A549 (cell line): ENCODE data around the gene ADARB1. TPM values are rescaled to one million over a fixed set of nuclear protein-coding genes. Genes with fewer than 3 reads are reported as not detected.

ENCODE experiments used
- ATAC-seq, 2 experiments: fragments of 200-7000 bp in 1 of 2; fragments of >200 bp in 1 of 2; cut with Nextera tagmentation in 1 of 2; cut with Tn5 transposase in 1 of 2; 3 replicates each; pipeline versions ENCODE4 v1.8.0 to v1.9.1; 2018 to 2020; ENCODE audit warnings: mild to moderate bottlenecking in 1 of 2, moderate library complexity in 1 of 2
- CTCF ChIA-PET: fragments of 300-600 bp; sonication (Branson Sonifier 250); formaldehyde crosslinking; extraction: SDS; loops from one replicate; lab custom pipeline; 2021; ENCODE audit warnings: antibody characterized with exemption, inconsistent platforms; lab: Yijun Ruan, JAX
- POLR2A ChIA-PET: fragments of 350-600 bp; formaldehyde crosslinking; extraction: SDS; loops from one replicate; lab custom pipeline; 2021; ENCODE audit warnings: antibody characterized with exemption, inconsistent platforms; lab: Yijun Ruan, JAX
- DNase-seq, 2 experiments: peaks; one replicate each; pipeline versions ENCODE4 v3.0.0 to v3.0.0-alpha.2; 2011 to 2016; ENCODE audit warnings: low read depth in 1 of 2, low spot score in 1 of 2
- FAIRE-seq: peaks from 2 replicates; lab custom pipeline; 2011; peaks lifted over from hg19 to GRCh38; lab: Jason Lieb, UNC
- H3K27ac ChIP-seq, 2 experiments: fragments of >200 bp; sonication (Bioruptor Twin); formaldehyde crosslinking; 3 replicates each; pipeline ENCODE4 v1.5.1; 2016 to 2017
- H3K4me1 ChIP-seq: fragments of >200 bp; sonication (Bioruptor Twin); formaldehyde crosslinking; 3 replicates; pipeline ENCODE4 v1.6.1; 2016
- H3K4me2 ChIP-seq: fragments of >200 bp; sonication (Bioruptor Twin); formaldehyde crosslinking; 3 replicates; pipeline ENCODE4 v1.6.1; 2016
- H3K4me3 ChIP-seq: fragments of >200 bp; sonication (Bioruptor Twin); formaldehyde crosslinking; 3 replicates; pipeline ENCODE4 v1.5.1; 2016
- H3K9me3 ChIP-seq: fragments of >200 bp; sonication (Bioruptor Twin); formaldehyde crosslinking; 3 replicates; pipeline ENCODE4 v1.6.1; 2016
- BHLHE40 ChIP-seq: IDR thresholded peaks from 2 replicates; pipeline ENCODE4 v1.6.1; 2012; ENCODE audit warnings: low read depth, low read length, inconsistent platforms
- CBX2 ChIP-seq: fragments of 200-600 bp; sonication (generic); IDR thresholded peaks from 2 replicates; pipeline ENCODE4 v1.6.1; 2016; ENCODE audit warnings: low read depth, mild to moderate bottlenecking, borderline replicate concordance
- CHD2 ChIP-seq: fragments of 150-350 bp; IDR thresholded peaks from 2 replicates; pipeline ENCODE4 v1.6.1; 2014; ENCODE audit warnings: low read length; ENCODE audit not compliant: partially characterized antibody
- CHD4 ChIP-seq: fragments of 200-600 bp; sonication (generic); IDR thresholded peaks from 2 replicates; pipeline ENCODE4 v1.6.1; 2016; ENCODE audit warnings: antibody characterized with exemption, mild to moderate bottlenecking, borderline replicate concordance
- EHF ChIP-seq: fragments of 250-450 bp; sonication (Bioruptor Pico); IDR thresholded peaks from 2 replicates; pipeline ENCODE4 v1.5.0; 2020; ENCODE audit warnings: mild to moderate bottlenecking
- FOSB ChIP-seq: fragments of 250-450 bp; sonication (Bioruptor Pico); IDR thresholded peaks from 2 replicates; pipeline ENCODE4 v1.5.0; 2020; ENCODE audit warnings: mild to moderate bottlenecking, moderate library complexity
- FOSL2 ChIP-seq, 2 experiments: fragments of 450-650 bp in 1 of 2; fragments of >200 bp in 1 of 2; sonication (Bioruptor Twin) in 1 of 2; formaldehyde crosslinking; IDR thresholded peaks; 2 replicates each; pipeline versions ENCODE4 v1.5.0 to v1.6.1; 2016 to 2020; ENCODE audit warnings: mild to moderate bottlenecking in 1 of 2, moderate library complexity in 1 of 2
- FOXS1 ChIP-seq: fragments of 250-450 bp; sonication (Bioruptor Pico); IDR thresholded peaks from 2 replicates; pipeline ENCODE4 v1.5.0; 2020; ENCODE audit warnings: mild to moderate bottlenecking, moderate library complexity
- HOXB5 ChIP-seq: fragments of 250-450 bp; sonication (Bioruptor Pico); IDR thresholded peaks from 2 replicates; pipeline ENCODE4 v1.5.0; 2020; ENCODE audit warnings: mild to moderate bottlenecking, moderate library complexity
- MAZ ChIP-seq: fragments of 150-350 bp; IDR thresholded peaks from 2 replicates; pipeline ENCODE4 v1.6.1; 2014; ENCODE audit warnings: antibody characterized with exemption, low read depth, low read length, borderline replicate concordance
- NPAS2 ChIP-seq: fragments of 250-450 bp; sonication (Bioruptor Pico); IDR thresholded peaks from 2 replicates; pipeline ENCODE4 v1.8.0; 2022; ENCODE audit warnings: mild to moderate bottlenecking, moderate library complexity, borderline replicate concordance
- POLR2A ChIP-seq: IDR thresholded peaks from 2 replicates; pipeline ENCODE4 v1.6.1; 2012; ENCODE audit warnings: mild to moderate bottlenecking, low read length
- RAD21 ChIP-seq, 2 experiments: fragments of >200 bp in 1 of 2; sonication (Bioruptor Twin) in 1 of 2; formaldehyde crosslinking in 1 of 2; IDR thresholded peaks in 1 of 2; conservative IDR thresholded peaks in 1 of 2; 2 replicates in 1 of 2; 3 replicates in 1 of 2; pipeline ENCODE4 v1.6.1; 2012 to 2018; ENCODE audit warnings: inconsistent platforms in 1 of 2
- RCOR1 ChIP-seq: fragments of 150-350 bp; IDR thresholded peaks from 2 replicates; pipeline ENCODE4 v1.6.1; 2014; ENCODE audit warnings: antibody characterized with exemption, low read length, low read depth
- RFX5 ChIP-seq: fragments of 450-650 bp; IDR thresholded peaks from 2 replicates; pipeline ENCODE4 v1.7.1; 2014; ENCODE audit warnings: antibody characterized with exemption, mild to moderate bottlenecking, moderate library complexity
- RNF2 ChIP-seq: fragments of 200-600 bp; sonication (generic); IDR thresholded peaks from 2 replicates; pipeline ENCODE4 v1.6.1; 2016; ENCODE audit warnings: low read depth, mild to moderate bottlenecking, antibody characterized with exemption, moderate library complexity, borderline replicate concordance
- ZC3H11A ChIP-seq: fragments of 450-650 bp; IDR thresholded peaks from 2 replicates; pipeline ENCODE4 v1.6.1; 2014; ENCODE audit warnings: antibody characterized with exemption, mild to moderate bottlenecking
- WGBS: methylation state at CpG from one replicate; pipeline ENCODE4 v1.1.6; 2017; ENCODE audit errors: missing lambda C conversion rate; 5-methylcytosine and 5-hydroxymethylcytosine counted together
- polyA plus RNA-seq, 4 experiments: library from polyadenylated mRNA; depleted of rRNA in 3 of 4; stranded (reverse); fragments of >200 nt; fragmentation: RNase III in 1 of 4; extraction: RNeasy Plus Mini Kit Qiagen cat#74134 plus additional on column Dnase treatment in 1 of 4; gene quantifications; 2 replicates in 3 of 4; 3 replicates in 1 of 4; pipeline ENCODE4 v1.2.3, GENCODE V29; 2011 to 2017
- TF ChIP-seq, protein P1 (sequence below): fragments of >200 bp; sonication (Bioruptor Twin); formaldehyde crosslinking; IDR thresholded peaks from 3 replicates; pipeline ENCODE4 v1.6.1; 2016
- TF ChIP-seq, protein P2 (sequence below): fragments of >200 bp; sonication (Bioruptor Twin); formaldehyde crosslinking; IDR thresholded peaks from 2 replicates; pipeline ENCODE4 v1.6.1; 2016
- TF ChIP-seq, protein P3 (sequence below): fragments of 150-350 bp; IDR thresholded peaks from 2 replicates; pipeline ENCODE4 v1.6.1; 2014; ENCODE audit warnings: low read depth, mild to moderate bottlenecking, low read length

The ADARB1 gene
- polyA plus RNA-seq, 2 of the 4 experiments (the other 2 are of a cell fraction) = 3.2 to 5.7 TPM

DNA sequence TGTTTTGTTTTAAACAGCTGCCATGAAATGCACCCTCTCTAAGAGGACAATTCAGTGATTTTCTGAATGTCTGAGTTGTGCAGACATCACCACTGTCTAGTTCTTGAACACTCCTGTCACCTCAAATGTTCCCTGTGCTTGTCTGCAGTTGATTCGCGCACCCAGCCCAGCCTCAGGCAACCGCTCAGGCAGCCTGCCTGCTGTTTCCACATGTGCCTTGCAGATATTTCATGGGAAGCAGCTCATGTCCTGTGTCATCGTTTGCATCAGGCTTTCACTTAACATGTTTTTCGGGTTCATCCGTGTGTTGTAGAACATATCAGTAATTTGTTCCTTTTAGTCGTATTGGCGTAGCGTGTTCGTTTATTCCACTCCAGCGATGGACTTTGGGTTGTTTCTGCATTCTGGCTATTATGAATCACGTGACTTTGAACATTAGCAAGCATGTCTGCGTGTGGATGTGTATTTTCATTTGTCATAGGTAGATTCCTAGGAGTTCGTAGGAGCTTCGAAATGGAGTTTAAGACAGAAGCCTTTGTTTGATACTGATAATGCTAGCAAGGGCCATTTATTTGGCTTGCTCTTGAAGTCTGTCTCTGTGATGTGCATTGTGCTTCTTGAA is 12.1 kb downstream of the ADARB1 start:
- Histone ChIP-seq H3K4me1 (no peaks in the 10 kb centered on the region), H3K27ac (no peak overlapping the region), H3K4me3 (no peak overlapping the region), H3K9me3 (no peaks in the 10 kb centered on the region), H3K4me2 (no peak overlapping the region)
- DNase-seq (no peak), ATAC-seq (no peak), FAIRE-seq (no peak)
- POLR2A ChIA-PET = no interaction called here
- WGBS = 86% methylated on average over 15 of the region's 15 CpGs
- CTCF ChIA-PET = no interaction called here
- TF ChIP-seq NPAS2 (CRISPR knock-in tag) = no peak
- TF ChIP-seq ZC3H11A = no peak
- TF ChIP-seq FOSL2 (IDR thresholded peaks at IDR 0.05) = no peak
- TF ChIP-seq FOSL2 (CRISPR knock-in tag; IDR thresholded peaks at IDR 0.05) = no peak
- no peak for TF ChIP-seq RCOR1
- no peak for TF ChIP-seq RAD21 (conservative IDR thresholded peaks at IDR 0.05 in 1 of 2, IDR thresholded peaks at IDR 0.05 in 1 of 2)
- no peak for TF ChIP-seq MAZ
- TF ChIP-seq BHLHE40 = no peak

DNA sequence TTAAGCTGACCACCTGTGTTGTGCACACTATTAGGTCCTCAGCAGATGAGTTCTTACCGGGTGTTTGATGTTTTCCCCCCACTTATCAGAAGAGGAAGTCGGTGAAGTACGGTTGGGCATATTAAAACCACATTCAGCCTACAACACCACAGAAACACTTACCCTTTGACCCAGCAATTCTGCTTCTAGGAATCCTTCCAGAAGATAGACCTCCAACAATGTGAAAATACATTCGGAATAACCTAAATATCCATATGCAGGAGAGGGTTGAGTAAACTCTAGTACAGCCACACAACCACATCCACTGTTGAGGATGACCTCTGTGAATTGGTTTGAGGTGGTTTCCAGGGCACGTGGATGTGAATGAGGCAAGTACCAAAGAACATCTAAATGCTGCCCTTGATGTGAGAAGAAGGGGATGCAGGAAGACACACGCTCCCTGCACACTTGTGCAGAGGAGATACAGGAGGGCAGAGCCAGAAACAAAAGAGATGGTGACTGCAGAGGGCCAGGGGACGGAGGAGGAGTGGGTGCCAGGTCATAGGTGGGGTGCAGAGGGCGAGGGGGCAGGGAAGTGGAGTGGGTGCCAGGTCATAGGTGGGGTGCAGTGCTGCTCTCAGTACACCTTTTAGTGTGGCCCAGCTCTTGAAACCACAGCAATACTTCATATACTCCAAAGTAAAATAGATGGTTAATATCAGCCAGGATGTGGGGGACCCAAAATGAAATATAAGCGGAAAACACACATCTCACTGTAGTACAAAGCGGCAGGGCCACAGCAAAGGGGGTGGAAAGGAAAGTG is 12.8 kb downstream of the ADARB1 start:
- Histone ChIP-seq H3K4me1 (no peaks in the 10 kb centered on the region), H3K27ac (no peak overlapping the region), H3K4me2 (no peak overlapping the region), H3K9me3 (no peaks in the 10 kb centered on the region), H3K4me3 (no peak overlapping the region)
- FAIRE-seq (no peak), DNase-seq (no peak), ATAC-seq (no peak)
- POLR2A ChIA-PET = no interaction called here
- WGBS = 82% methylated on average over 10 of the region's 10 CpGs
- CTCF ChIA-PET = no interaction called here
- no peak for TF ChIP-seq HOXB5 (CRISPR knock-in tag)
- TF ChIP-seq CBX2 = no peak

DNA sequence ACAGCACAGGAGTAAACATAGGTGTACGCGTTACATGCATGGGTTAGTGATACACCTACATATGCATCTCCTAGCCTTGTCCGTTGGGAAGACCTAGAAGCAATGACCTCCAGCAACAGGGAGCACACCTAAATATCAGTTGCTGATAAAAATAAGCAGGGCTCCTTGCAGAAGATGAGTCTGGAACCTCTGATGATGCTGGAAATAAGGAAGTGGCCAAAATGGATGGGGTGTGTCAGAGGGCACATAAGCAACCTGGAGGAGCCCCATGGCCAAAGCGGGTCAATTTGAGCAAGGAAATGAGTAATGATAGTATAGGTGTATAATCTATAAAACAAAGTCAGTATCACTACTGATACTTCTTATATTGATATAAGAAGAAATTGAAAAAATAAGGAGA is 13.7 kb downstream of the ADARB1 start:
- Histone ChIP-seq H3K4me2 (no peak overlapping the region), H3K27ac (no peak overlapping the region), H3K4me1 (no peaks in the 10 kb centered on the region), H3K9me3 (no peaks in the 10 kb centered on the region), H3K4me3 (no peak overlapping the region)
- no peak for ATAC-seq
- 99% methylated on average over 4 of the region's 4 CpGs for WGBS
- ChIA-PET CTCF (no interaction called here), POLR2A (no interaction called here)
- TF ChIP-seq RFX5 = no peak
- TF ChIP-seq RCOR1 = no peak
- TF ChIP-seq, protein P1, sequence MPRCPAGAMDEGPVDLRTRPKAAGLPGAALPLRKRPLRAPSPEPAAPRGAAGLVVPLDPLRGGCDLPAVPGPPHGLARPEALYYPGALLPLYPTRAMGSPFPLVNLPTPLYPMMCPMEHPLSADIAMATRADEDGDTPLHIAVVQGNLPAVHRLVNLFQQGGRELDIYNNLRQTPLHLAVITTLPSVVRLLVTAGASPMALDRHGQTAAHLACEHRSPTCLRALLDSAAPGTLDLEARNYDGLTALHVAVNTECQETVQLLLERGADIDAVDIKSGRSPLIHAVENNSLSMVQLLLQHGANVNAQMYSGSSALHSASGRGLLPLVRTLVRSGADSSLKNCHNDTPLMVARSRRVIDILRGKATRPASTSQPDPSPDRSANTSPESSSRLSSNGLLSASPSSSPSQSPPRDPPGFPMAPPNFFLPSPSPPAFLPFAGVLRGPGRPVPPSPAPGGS = no peak
- TF ChIP-seq, protein P2, sequence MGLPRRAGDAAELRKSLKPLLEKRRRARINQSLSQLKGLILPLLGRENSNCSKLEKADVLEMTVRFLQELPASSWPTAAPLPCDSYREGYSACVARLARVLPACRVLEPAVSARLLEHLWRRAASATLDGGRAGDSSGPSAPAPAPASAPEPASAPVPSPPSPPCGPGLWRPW = no peak
- no peak for TF ChIP-seq CHD4
- TF ChIP-seq CHD2 = no peak
- TF ChIP-seq FOSB = no peak
- TF ChIP-seq FOXS1 (CRISPR knock-in tag) = no peak
- TF ChIP-seq, protein P3, sequence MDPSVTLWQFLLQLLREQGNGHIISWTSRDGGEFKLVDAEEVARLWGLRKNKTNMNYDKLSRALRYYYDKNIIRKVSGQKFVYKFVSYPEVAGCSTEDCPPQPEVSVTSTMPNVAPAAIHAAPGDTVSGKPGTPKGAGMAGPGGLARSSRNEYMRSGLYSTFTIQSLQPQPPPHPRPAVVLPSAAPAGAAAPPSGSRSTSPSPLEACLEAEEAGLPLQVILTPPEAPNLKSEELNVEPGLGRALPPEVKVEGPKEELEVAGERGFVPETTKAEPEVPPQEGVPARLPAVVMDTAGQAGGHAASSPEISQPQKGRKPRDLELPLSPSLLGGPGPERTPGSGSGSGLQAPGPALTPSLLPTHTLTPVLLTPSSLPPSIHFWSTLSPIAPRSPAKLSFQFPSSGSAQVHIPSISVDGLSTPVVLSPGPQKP = no peak
- TF ChIP-seq EHF (CRISPR knock-in tag) = no peak
- TF ChIP-seq POLR2A = no peak
- TF ChIP-seq MAZ = no peak
- no peak for TF ChIP-seq RNF2
- FAIRE-seq = no peak
- DNase-seq = no peak
